ENCODE measurements around the gene TMEM88. TPM values are rescaled to one million over a fixed set of nuclear protein-coding genes. Genes with fewer than 3 reads are reported as not detected.

TMEM88 gene
- total and polyA plus RNA-seq, 2 of the 4 experiments (the other 2 are of a cell fraction) = 2.1 TPM; not detected in 1

DNA sequence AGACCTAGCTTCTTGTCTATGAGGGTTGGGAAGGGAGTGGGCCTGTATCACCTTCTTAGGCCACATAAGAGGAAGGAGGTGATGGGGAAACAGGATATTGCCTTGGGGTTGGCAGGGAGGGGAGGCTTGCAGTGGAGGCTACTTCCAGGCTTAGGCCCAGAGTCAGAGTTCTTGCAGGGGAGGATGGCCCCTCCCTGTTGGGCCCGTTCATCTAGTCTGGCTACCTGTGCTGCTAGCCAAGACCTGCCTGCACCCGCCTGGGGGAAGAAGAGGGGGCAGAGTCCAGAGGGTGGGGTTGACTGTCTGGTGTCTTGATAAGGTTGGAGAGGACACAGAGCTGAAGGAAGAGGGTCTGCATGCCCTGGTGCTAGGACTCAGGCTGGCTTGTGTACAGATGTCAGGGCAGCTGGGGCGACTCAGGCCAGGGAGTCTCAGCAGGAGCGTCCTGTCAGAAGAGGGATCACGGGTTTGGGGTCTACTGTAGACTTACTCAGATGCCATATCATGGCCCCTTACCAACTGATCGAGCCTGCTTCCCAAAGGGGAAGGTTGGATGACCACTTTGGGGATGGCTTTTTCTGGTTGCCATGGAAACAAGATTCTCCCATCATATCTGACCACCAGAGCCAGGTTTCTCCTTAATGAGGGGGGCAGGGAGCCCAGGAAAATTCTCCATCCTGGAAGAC lies 15.5 kb upstream of the TMEM88 start:
- no TSS peak for BruUV-seq (replicated peaks)

More for the DNA sequence above, 15.5 kb upstream of the TMEM88 start:
- peaks cover 19 to 73% of the 10 kb centered on the region in 2 experiments for H3K79me1 ChIP-seq (ENCODE audit: low read depth in 1 of 2, low read length in 2 of 2)
- 64% methylated on average over 2 of the region's 6 CpGs; no CpG with 5 or more reads in 1 of the 2 experiments for WGBS, 2 experiments (ENCODE audit: extremely low coverage in 2 of 2, insufficient read length in 1 of 2)
- H3K4me2 ChIP-seq (ENCODE audit: low read depth, low read length) = peak overlapping the region; percentile 91
- 0 out of 3 replicates have a peak overlapping the region, but pooled peaks have one; percentile 15 for H2BK15ac ChIP-seq (ENCODE audit: low read depth, low read length)
- H3K56ac ChIP-seq (ENCODE audit: extremely low read depth, insufficient read depth, low read length) = no peak overlapping the region; the same call in 1 of the 2 replicates
- peak overlapping the region; percentile 17 to 65; a peak in 3 of 4 replicates for H4K8ac ChIP-seq (ENCODE audit: low read depth in 2 of 2, low read length in 2 of 2)
- H4K20me1 ChIP-seq (ENCODE audit: insufficient read depth, low read length) = peaks cover 59% of the 10 kb centered on the region
- DNase-seq (no peak), ATAC-seq (ENCODE audit: low read depth) (no peak)
- in situ Hi-C loops (cut with MboI; ENCODE audit: low sequenced_read_pairs) = no loop called here
- peak overlapping the region; percentile 20; the same call in 1 of the 2 replicates for H3K18ac ChIP-seq (ENCODE audit: low read depth, low read length)
- peak overlapping the region; percentile 91 for H2BK120ac ChIP-seq (ENCODE audit: low read depth, low read length)
- intact Hi-C loops (cut with micrococcal nuclease) = loop anchor here (5.0 kb wide), 1 partner anchor 487 kb away; the partner anchor contains the start of gene KCTD11
- no peak overlapping the region for H2AFZ ChIP-seq (replicated peaks; ENCODE audit: low read length, poor library complexity)
- no peak overlapping the region for H2BK5ac ChIP-seq (ENCODE audit: low read depth, low read length, poor library complexity, severe bottlenecking)
- H3K36me3 ChIP-seq (ENCODE audit: control insufficient read depth, insufficient read depth, low read length) = peaks cover 8% of the 10 kb centered on the region; the same call in 1 of the 2 replicates
- peak overlapping the region; percentile 81 for H3K27ac ChIP-seq (ENCODE audit: insufficient read depth, low read length)
- peak overlapping the region; percentile 85; the same call in 1 of the 2 replicates for H3K14ac ChIP-seq (replicated peaks; ENCODE audit: low read depth, low read length)
- dilution Hi-C loops (cut with HindIII; ENCODE audit: low sequenced_read_pairs, unreplicated experiment) = no loop called here
- CTCF ChIA-PET = interaction anchor here (1.0 to 3.4 kb wide), 2 partner anchors 11 to 18 kb away, joined by 3 to 10 read pairs; partner anchors contain the start of gene NAA38
- H4K91ac ChIP-seq (ENCODE audit: insufficient read depth, low read depth, low read length) = peak overlapping the region; percentile 78
- H3K9ac ChIP-seq (ENCODE audit: low read depth, low read length) = peak overlapping the region; percentile 70
- peak overlapping the region; percentile 69 for H3K23ac ChIP-seq (ENCODE audit: low read depth, low read length)
- peaks cover 19% of the 10 kb centered on the region for H3K4me1 ChIP-seq (ENCODE audit: control insufficient read depth, insufficient read depth, low read length)
- H2AK5ac ChIP-seq (ENCODE audit: low read depth, low read length) = peak overlapping the region; percentile 95
- H3K4ac ChIP-seq (ENCODE audit: low read depth, low read length) = peak overlapping the region; percentile 88
- peak overlapping the region; percentile 36; the same call in 1 of the 2 replicates for H3K4me3 ChIP-seq (ENCODE audit: insufficient read depth, low read depth, low read length)
- TF ChIP-seq MAZ (IDR thresholded peaks at IDR 0.05; ENCODE audit: borderline replicate concordance, low read depth, low read length) = no peak
- TF ChIP-seq POLR2A (IDR thresholded peaks at IDR 0.05; ENCODE audit: low read depth, low read length) = peak; percentile 4; the same call in 1 of the 2 replicates
- peak overlapping the region; percentile 72; the same call in 1 of the 2 replicates for H2BK20ac ChIP-seq (ENCODE audit: low read depth, low read length)
- H2AK9ac ChIP-seq (replicated peaks; ENCODE audit: low read depth, low read length, poor library complexity) = peak overlapping the region; percentile 60
- peaks cover 9% of the 10 kb centered on the region; the same call in 1 of the 2 replicates for H3K9me1 ChIP-seq (ENCODE audit: insufficient read depth, low read length)
- H3K9me3 ChIP-seq (ENCODE audit: control insufficient read depth, insufficient read depth, low read length) = no peaks in the 10 kb centered on the region
- no peaks in the 10 kb centered on the region for H3K27me3 ChIP-seq (ENCODE audit: control insufficient read depth, insufficient read depth, low read length)
- H4K5ac ChIP-seq (ENCODE audit: low read depth, low read length) = peak overlapping the region; percentile 5; the same call in 1 of the 2 replicates
- POLR2A ChIA-PET (ENCODE audit: unreplicated experiment) = no interaction called here

Measured in IMR-90 (cell line).